ENCODE measurements around the gene GKN1. TPM values are rescaled to one million over a fixed set of nuclear protein-coding genes. Genes with fewer than 3 reads are reported as not detected.

GKN1 gene
- total RNA-seq: not detected in 2 replicates

GRCh38 chr2:68974251-68974650, at the start of gene GKN1:
Gene GKN1, plus strand, starts transcription at chr2:68974636. Its CDS starts 42 bp downstream, at chr2:68974678.

GRCh38 chr2:68952887-68953521, 21.4 kb upstream of the GKN1 start, which contains the start of gene GKN2:
Gene GKN2, minus strand, starts transcription at chr2:68952893. Its CDS starts 32 bp downstream, at chr2:68952861.

GRCh38 chr2:69013142-69013839, 38.9 kb downstream of the GKN1 start, which contains the start of gene ANTXR1:
Gene ANTXR1, plus strand, starts transcription at chr2:69013179. Its CDS starts 321 bp downstream, at chr2:69013500.

Other genes starting within 250 kb of the GKN1 start
- gene ARHGAP25, start 239.8 kb upstream of the GKN1 start, total RNA-seq: 1.6 and 3.9 TPM in 2 replicates
- gene BMP10, start 103.2 kb upstream of the GKN1 start, total RNA-seq: not detected in 2 replicates
- not detected in 2 replicates for gene GKN2, start 21.7 kb upstream of the GKN1 start, total RNA-seq
- 8.5 and 11.4 TPM in 2 replicates for gene ANTXR1, start 38.5 kb downstream of the GKN1 start, total RNA-seq